Measurements from ENCODE around the gene KRT16. TPM values are rescaled to one million over a fixed set of nuclear protein-coding genes. Genes with fewer than 3 reads are reported as not detected.
A peak's percentile ranks its signal among the peaks of the same experiment; 100 is the strongest.
"Not testable (repeated sequence)": the region's sequence is repeated elsewhere in the genome, so short reads cannot be mapped to it uniquely, and the experiment has no call there.

The KRT16 gene
- total RNA-seq, 6 donors from 2014 or later = not detected

DNA sequence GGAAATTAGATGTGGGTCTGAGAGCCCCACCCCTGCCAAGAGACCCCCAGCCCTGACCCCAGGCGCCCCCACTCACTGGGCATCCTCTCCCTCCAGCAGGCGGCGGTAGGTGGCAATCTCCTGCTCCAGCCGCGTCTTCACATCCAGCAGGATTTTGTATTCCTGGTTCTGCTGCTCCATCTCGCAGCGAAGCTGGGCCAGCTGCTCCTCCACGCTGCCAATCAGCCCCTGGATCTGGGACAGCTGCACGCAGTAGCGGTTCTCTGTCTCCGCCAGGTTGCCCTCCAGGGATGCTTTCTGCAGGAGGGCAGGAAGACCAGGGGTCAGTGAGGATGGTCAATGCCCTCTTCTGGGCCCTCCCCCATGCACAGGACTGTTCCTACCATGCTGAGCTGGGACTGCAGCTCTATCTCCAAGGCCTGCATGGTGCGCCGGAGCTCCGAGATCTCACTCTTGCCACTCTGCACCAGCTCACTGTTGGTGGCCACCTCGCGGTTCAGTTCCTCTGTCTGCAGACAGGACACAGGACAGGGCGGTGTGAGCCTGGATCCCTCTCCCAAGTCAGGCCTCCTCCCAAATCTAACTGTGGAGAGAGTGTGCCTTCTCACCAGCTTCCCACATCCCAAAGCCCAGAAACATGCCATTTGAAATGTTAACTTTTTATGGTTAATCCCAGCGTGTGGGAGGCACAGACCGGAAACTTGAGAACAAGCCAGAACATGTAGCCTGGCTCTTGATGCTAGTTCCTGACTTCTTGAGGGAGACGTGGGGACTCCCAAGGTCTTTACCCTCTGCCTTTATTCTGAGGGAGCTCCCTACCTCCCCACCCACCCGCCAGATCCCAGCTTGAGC, 8.2 kb upstream of the KRT16 start:
- 78 to 82% methylated on average over 21 of the region's 21 CpGs for WGBS, 2 donors
- Histone ChIP-seq H3K4me3 (no peak overlapping the region), H3K4me1 (peaks cover 0 to 6% (median 3%) of the 10 kb centered on the region in 4 donors), H3K36me3 (no peaks in the 10 kb centered on the region), H3K9me3 (no peaks in the 10 kb centered on the region), H3K27ac (no peak overlapping the region), H3K27me3 (no peaks in the 10 kb centered on the region)
- DNase-seq (no peak), ATAC-seq (ENCODE audit: low FRiP score in 2 of 2) (no peak)
- TF ChIP-seq, protein P1, sequence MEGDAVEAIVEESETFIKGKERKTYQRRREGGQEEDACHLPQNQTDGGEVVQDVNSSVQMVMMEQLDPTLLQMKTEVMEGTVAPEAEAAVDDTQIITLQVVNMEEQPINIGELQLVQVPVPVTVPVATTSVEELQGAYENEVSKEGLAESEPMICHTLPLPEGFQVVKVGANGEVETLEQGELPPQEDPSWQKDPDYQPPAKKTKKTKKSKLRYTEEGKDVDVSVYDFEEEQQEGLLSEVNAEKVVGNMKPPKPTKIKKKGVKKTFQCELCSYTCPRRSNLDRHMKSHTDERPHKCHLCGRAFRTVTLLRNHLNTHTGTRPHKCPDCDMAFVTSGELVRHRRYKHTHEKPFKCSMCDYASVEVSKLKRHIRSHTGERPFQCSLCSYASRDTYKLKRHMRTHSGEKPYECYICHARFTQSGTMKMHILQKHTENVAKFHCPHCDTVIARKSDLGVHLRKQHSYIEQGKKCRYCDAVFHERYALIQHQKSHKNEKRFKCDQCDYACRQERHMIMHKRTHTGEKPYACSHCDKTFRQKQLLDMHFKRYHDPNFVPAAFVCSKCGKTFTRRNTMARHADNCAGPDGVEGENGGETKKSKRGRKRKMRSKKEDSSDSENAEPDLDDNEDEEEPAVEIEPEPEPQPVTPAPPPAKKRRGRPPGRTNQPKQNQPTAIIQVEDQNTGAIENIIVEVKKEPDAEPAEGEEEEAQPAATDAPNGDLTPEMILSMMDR (IDR thresholded peaks at IDR 0.05) = no peak
- TF ChIP-seq POLR2A (IDR thresholded peaks at IDR 0.05) (no peak), EP300 (IDR thresholded peaks at IDR 0.05) (no peak), POLR2AphosphoS5 (IDR thresholded peaks at IDR 0.05) (no peak)

DNA sequence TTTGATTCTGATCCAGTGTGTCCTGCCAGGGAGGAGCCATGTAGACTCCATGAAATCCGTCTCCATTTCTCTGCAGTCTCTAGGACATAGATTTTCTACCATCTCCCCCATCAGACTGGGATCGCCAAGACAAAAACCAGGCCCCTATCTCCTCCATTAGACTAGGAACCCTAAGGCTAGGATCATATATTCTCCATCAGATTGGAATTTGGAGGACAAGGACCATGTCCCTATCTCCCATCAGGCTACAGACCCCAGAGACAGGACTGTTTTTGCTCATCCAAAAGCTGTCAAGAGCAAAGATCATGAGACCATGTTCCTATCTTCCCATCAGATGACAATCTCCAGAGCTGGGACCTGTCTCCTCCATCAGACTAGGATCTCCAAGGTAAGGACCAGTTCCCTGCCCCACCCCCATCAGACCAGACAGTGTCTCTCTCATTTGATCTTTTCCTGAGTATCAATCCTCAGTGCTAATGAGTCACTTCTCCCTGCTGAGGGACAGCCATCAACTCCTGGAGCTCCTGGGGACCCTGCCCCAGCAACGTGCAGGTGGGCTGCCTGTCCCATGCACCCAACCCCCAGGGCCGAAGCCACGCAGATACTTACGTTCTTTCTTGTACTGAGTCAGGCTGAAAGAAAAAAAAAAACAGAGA, 7.5 kb upstream of the KRT16 start:
- WGBS, 2 donors = 88 to 91% methylated on average over 6 of the region's 6 CpGs
- not testable (repeated sequence) for H3K27me3 ChIP-seq; ATAC-seq (ENCODE audit: low FRiP score in 2 of 2); H3K36me3 ChIP-seq; H3K9me3 ChIP-seq; H3K4me1 ChIP-seq; H3K27ac ChIP-seq; DNase-seq; H3K4me3 ChIP-seq

DNA sequence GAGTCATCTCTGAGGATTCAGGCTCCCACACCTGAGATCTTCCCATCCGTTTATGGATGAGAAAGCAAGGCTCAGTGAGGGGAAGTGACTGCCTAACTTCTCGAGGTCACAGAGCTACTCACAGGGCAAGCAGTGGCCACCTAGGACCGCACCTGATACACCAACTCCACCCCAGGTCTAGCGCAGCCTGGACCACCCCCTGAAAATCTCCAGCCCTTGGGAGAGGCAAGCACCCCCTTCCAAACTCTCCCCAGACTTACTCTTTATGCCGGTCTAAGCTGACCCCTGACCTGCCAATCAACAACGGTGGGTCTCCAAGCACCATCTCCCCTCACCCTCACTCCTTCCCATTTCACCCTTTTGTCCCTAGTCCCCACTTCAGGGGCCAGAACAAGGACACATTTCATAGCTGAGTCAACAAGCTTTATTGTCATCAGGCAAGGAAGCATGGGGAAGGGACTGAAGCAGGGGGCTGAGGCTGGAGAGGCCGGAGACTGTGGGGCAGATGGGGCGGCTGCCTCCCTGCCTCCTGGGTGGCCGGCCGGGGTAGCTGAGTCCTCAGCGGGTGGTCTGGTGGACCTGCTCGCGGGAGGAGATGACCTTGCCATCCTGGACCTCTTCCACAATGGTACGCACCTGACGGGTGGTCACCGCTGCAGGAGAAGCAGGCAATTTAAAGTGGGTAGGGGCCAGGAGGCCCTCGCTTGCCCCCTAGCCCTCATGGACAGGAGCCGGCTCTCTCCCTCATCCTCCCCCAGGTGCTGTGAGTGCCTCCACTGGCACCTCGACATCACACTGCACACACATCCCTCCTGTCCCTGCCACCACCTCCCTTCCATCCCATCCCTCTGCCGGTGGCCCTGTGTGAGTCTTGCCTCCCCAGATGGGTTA, 6.7 kb upstream of the KRT16 start:
- H3K36me3 ChIP-seq = no peaks in the 10 kb centered on the region
- no peak overlapping the region for H3K4me3 ChIP-seq
- no peaks in the 10 kb centered on the region for H3K27me3 ChIP-seq
- H3K4me1 ChIP-seq = peaks cover 0 to 1% (median under 1%) of the 10 kb centered on the region in 4 donors
- no peak overlapping the region for H3K27ac ChIP-seq
- 80 to 85% methylated on average over 11 to 18 of the region's 20 CpGs for WGBS, 2 donors
- no peaks in the 10 kb centered on the region for H3K9me3 ChIP-seq
- no peak for TF ChIP-seq EP300 (IDR thresholded peaks at IDR 0.05)
- TF ChIP-seq POLR2AphosphoS5 (IDR thresholded peaks at IDR 0.05) = no peak
- no peak for TF ChIP-seq POLR2A (IDR thresholded peaks at IDR 0.05)
- TF ChIP-seq, protein P1 (IDR thresholded peaks at IDR 0.05) = no peak
- ATAC-seq (ENCODE audit: low FRiP score in 2 of 2) = peak in 1 of 2 donors; percentile 30
- no peak for DNase-seq

DNA sequence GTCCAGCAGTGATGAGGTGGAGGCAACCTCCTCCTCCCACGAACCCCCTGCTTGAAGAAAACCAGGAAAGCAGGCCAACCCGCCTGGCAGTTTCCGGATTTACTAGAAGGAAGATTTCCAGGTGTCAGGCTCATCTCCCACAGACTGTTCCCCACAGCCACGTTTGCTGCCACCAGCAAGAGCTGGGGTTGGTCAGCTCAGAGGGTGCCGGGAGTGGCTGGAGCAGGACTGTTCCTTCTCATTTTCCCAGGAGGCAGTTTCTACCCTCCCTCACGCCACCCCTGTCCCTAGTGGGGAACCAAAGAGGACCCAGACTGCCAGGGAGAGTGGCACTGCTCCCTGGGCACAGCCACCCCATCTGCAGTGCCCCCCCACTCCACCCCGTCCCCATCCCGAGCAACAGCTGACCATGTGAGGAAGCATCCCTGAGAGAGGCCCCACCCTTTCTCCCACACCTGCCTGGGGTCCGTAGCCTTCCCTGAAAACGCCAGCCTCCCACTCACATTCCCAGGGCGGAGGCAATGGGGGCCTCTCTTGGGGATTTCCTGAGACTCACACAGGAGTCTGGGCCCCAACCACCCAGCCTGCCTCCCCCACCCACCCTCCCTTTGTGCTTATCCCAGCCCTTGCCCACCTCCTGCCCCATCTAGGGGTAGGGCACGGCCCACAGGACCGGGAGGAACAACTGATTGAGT, 5.9 kb upstream of the KRT16 start:
- no peak for TF ChIP-seq POLR2AphosphoS5 (IDR thresholded peaks at IDR 0.05)
- no peak for TF ChIP-seq EP300 (IDR thresholded peaks at IDR 0.05)
- TF ChIP-seq, protein P1 (IDR thresholded peaks at IDR 0.05) = no peak
- no peak for TF ChIP-seq POLR2A (IDR thresholded peaks at IDR 0.05)
- Histone ChIP-seq H3K36me3 (no peaks in the 10 kb centered on the region), H3K27me3 (no peaks in the 10 kb centered on the region), H3K4me3 (no peak overlapping the region), H3K27ac (no peak overlapping the region), H3K4me1 (no peaks in the 10 kb centered on the region), H3K9me3 (no peaks in the 10 kb centered on the region)
- ATAC-seq (ENCODE audit: low FRiP score in 2 of 2) (peak; percentile 24 to 67), DNase-seq (no peak)
- 68 to 82% methylated on average over 5 to 13 of the region's 13 CpGs for WGBS, 2 donors
